NT2/D1 (cell line): Measurements from ENCODE around the gene DCUN1D3.

Experiments used
- YY1 ChIP-seq: IDR thresholded peaks from 2 replicates; pipeline ENCODE4 v1.6.1; 2011; ENCODE audit not compliant: insufficient read length, insufficient read depth
- ZNF274 ChIP-seq: IDR thresholded peaks from 2 replicates; pipeline ENCODE4 v1.6.1; 2011; ENCODE audit warnings: mild to moderate bottlenecking, low read depth, low read length

DNA sequence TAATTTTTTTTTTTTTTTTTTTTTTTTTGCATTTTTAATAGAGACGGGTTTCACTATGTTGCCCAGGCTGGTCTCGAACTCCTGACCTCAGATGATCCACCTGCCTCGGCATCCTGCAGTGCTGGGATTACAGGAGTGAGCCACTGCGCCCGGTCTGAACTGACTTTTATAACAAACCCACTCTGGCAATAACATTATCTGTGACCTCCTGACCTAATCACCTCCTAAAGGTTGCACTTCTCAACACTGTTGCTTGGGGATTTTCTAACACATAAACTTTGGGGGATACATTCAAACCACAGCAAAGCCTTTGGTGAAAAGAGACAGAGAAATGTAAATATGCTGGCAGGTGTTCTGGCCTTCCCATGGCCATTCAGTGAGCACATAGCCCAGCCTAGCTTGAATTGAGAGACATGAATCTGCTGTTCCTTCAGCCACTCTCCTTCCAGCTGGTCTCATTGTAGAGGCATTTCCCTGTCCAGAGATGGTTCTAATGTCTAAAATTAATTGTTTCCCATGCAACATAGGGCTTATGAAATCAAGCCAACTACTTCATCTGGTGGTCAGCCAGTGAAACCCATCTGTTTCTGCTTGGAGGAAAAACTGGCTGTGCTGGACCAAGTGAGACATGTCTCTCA is 28.7 kb upstream of the DCUN1D3 start:
- no peak for TF ChIP-seq ZNF274
- no peak for TF ChIP-seq YY1
